Hepatocyte (in vitro differentiated cells): ENCODE results near the gene KCNJ1.

ENCODE experiments used
- EZH2 ChIP-seq: fragments of 200-600 bp; sonication (generic); IDR thresholded peaks from 2 replicates; pipeline ENCODE4 v1.6.1; 2016; ENCODE audit warnings: antibody characterized with exemption, mild to moderate bottlenecking, borderline replicate concordance
- EZH2phosphoT487 ChIP-seq: fragments of 200-600 bp; sonication (generic); IDR thresholded peaks from one replicate; pipeline ENCODE4 v1.6.1; 2018; ENCODE audit warnings: antibody characterized with exemption, mild to moderate bottlenecking, low read depth, moderate library complexity; ENCODE audit not compliant: unreplicated experiment, severe bottlenecking
- TF ChIP-seq, protein P1 (sequence below): fragments of 200-600 bp; sonication (generic); IDR thresholded peaks from 2 replicates; pipeline ENCODE4 v1.5.1; 2016; ENCODE audit warnings: antibody characterized with exemption, mild to moderate bottlenecking; ENCODE audit not compliant: poor library complexity

DNA sequence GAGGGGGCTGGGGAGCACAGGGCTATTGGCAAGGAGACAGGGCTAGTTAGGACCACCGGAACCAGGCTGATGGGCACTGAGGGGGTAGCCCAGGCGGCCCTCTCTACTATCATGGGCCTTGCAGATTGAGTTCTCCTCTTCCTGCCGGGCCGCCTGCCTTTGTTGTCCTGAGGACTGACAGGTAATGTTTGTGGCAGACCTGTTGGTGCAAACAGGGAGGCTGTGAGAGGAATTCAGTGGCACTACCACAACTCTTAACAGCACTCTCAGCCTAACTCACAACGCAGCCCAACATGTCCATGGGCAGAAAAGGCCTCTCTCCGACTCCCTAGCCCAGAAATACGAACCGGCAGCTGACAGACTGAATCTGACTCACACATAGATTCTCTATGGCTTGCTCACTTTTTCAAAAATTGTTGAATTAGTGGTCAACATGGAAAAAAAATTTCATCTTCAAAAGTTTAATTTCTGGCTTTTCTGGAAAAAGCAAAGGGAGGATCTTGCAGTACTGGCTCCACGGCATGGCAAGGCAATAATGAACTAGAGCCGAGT is 35.5 kb upstream of the KCNJ1 start:
- TF ChIP-seq, protein P1, sequence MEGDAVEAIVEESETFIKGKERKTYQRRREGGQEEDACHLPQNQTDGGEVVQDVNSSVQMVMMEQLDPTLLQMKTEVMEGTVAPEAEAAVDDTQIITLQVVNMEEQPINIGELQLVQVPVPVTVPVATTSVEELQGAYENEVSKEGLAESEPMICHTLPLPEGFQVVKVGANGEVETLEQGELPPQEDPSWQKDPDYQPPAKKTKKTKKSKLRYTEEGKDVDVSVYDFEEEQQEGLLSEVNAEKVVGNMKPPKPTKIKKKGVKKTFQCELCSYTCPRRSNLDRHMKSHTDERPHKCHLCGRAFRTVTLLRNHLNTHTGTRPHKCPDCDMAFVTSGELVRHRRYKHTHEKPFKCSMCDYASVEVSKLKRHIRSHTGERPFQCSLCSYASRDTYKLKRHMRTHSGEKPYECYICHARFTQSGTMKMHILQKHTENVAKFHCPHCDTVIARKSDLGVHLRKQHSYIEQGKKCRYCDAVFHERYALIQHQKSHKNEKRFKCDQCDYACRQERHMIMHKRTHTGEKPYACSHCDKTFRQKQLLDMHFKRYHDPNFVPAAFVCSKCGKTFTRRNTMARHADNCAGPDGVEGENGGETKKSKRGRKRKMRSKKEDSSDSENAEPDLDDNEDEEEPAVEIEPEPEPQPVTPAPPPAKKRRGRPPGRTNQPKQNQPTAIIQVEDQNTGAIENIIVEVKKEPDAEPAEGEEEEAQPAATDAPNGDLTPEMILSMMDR: no peak
- TF ChIP-seq EZH2phosphoT487: no peak
- TF ChIP-seq EZH2: no peak
